Lower leg skin (tissue), 3 donors: ENCODE results near the gene KRT84.

Experiments
- POLR2A ChIP-seq, 2 donors: fragments of 450-650 bp; IDR thresholded peaks; one replicate each; pipeline ENCODE4 v1.6.1; 2016 to 2017; ENCODE audit warnings: antibody characterized with exemption in 2 of 2, mild to moderate bottlenecking in 1 of 2, moderate library complexity in 1 of 2
- TF ChIP-seq, protein P1 (sequence below), 3 donors: fragments of 450-650 bp; IDR thresholded peaks; one replicate each; pipeline ENCODE4 v1.5.1; 2016; ENCODE audit warnings: antibody characterized with exemption in 3 of 3, mild to moderate bottlenecking in 3 of 3, moderate library complexity in 2 of 3

DNA sequence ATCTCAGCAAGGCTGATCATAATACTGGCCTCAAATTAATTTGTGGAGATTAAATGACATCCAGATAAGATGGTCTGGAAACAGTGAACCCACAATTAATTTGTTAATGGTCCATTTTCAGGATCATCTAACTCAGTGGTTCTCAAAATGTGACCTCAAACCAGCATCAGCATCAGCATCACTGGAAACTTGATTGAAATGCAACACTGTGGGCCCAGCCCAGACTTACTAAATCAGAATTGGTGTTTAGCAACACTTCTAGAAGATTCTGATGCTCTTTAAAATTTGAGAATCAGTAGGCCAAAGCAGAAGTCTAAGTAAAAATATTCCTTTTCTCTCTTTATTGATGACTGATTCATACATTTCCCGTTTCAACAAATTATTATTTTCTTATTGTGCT is 31.3 kb upstream of the KRT84 start:
- TF ChIP-seq, protein P1, sequence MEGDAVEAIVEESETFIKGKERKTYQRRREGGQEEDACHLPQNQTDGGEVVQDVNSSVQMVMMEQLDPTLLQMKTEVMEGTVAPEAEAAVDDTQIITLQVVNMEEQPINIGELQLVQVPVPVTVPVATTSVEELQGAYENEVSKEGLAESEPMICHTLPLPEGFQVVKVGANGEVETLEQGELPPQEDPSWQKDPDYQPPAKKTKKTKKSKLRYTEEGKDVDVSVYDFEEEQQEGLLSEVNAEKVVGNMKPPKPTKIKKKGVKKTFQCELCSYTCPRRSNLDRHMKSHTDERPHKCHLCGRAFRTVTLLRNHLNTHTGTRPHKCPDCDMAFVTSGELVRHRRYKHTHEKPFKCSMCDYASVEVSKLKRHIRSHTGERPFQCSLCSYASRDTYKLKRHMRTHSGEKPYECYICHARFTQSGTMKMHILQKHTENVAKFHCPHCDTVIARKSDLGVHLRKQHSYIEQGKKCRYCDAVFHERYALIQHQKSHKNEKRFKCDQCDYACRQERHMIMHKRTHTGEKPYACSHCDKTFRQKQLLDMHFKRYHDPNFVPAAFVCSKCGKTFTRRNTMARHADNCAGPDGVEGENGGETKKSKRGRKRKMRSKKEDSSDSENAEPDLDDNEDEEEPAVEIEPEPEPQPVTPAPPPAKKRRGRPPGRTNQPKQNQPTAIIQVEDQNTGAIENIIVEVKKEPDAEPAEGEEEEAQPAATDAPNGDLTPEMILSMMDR (IDR thresholded peaks at IDR 0.05) = no peak
- no peak for TF ChIP-seq POLR2A (IDR thresholded peaks at IDR 0.05)
